GM18858 (cell line): Measurements from ENCODE around the gene NKD2.
"Not testable (repeated sequence)": the region's sequence is repeated elsewhere in the genome, so short reads cannot be mapped to it uniquely, and the experiment has no call there.

Experiments used
- ATAC-seq: cut with Tn5 transposase; IDR thresholded peaks from one replicate; pipeline ENCODE4 v1.9.1; 2021; ENCODE audit not compliant: unreplicated experiment

The NKD2 gene

GRCh38 chr5:1054799-1055775, 46.5 kb downstream of the NKD2 start:
- no peak for ATAC-seq

- no peak for ATAC-seq
These were observed 47.5 kb downstream of the NKD2 start for GRCh38 chr5:1055896-1056610.

GRCh38 chr5:1056611-1057484, 48.2 kb downstream of the NKD2 start:
- no peak for ATAC-seq

- no peak for ATAC-seq
These were observed 49.0 kb downstream of the NKD2 start for GRCh38 chr5:1057485-1058082.

GRCh38 chr5:1058083-1058945, 49.7 kb downstream of the NKD2 start:
- ATAC-seq: no peak

- ATAC-seq: no peak
These were observed 50.6 kb downstream of the NKD2 start for GRCh38 chr5:1058988-1059883.

- no peak for ATAC-seq
These were observed 51.3 kb downstream of the NKD2 start for GRCh38 chr5:1059884-1060263.

- no peak for ATAC-seq
These were observed 52.0 kb downstream of the NKD2 start for GRCh38 chr5:1060535-1060981.

GRCh38 chr5:1061292-1061691, 52.7 kb downstream of the NKD2 start:
- not testable (repeated sequence) for ATAC-seq

- ATAC-seq: no peak
These were observed 53.3 kb downstream of the NKD2 start for GRCh38 chr5:1061916-1062315.

- no peak for ATAC-seq
These were observed 54.4 kb downstream of the NKD2 start for GRCh38 chr5:1062761-1063568.

GRCh38 chr5:1063661-1064382, 55.2 kb downstream of the NKD2 start:
- ATAC-seq: no peak

- ATAC-seq: no peak
These were observed 56.0 kb downstream of the NKD2 start for GRCh38 chr5:1064383-1065142.

GRCh38 chr5:1065143-1065750, 56.6 kb downstream of the NKD2 start:
- ATAC-seq: no peak

- no peak for ATAC-seq
These were observed 57.5 kb downstream of the NKD2 start for GRCh38 chr5:1065891-1066650.
